Measurements from ENCODE around the gene DENND1B. TPM values are rescaled to one million over a fixed set of nuclear protein-coding genes. Genes with fewer than 3 reads are reported as not detected.

The DENND1B gene
- total RNA-seq, 5 donors from 2014 or later (not counting 1 experiment from before 2014, with no cell fraction given), result 13.6 to 29.8 (median 15.8) TPM

GRCh38 chr1:197485790-197486189 is 289.5 kb downstream of the DENND1B start:
- Histone ChIP-seq H3K4me3 (ENCODE audit: control insufficient read depth in 1 of 2, extremely low read depth in 1 of 2, low read length in 1 of 2) (no peak overlapping the region), H3K36me3 (ENCODE audit: control insufficient read depth in 2 of 2, extremely low read depth in 1 of 2, insufficient read depth in 1 of 2, low read length in 1 of 2) (no peaks in the 10 kb centered on the region), H3K27ac (ENCODE audit: low read length) (no peak overlapping the region), H3K27me3 (replicated peaks in 1 of 2; ENCODE audit: control insufficient read depth in 2 of 2, extremely low read depth in 1 of 2, insufficient read depth in 2 of 2, low read length in 1 of 2) (peaks cover 0 to 3% of the 10 kb centered on the region in 2 experiments), H3K9me3 (no peaks in the 10 kb centered on the region), H3K4me1 (ENCODE audit: control insufficient read depth in 1 of 2, extremely low read depth in 1 of 2, insufficient read depth in 2 of 2, low read length in 2 of 2) (peaks cover 3 to 12% of the 10 kb centered on the region in 2 experiments)
- peaks cover 11 to 14% (median 12%) of the 10 kb centered on the region in 3 donors for H3K4me1 Mint-ChIP-seq
- WGBS (ENCODE audit: insufficient coverage), result no CpG with 5 or more reads among the region's 3 CpGs
- DNase-seq, result no peak
- H3K27me3 Mint-ChIP-seq, result peaks cover 5 to 10% of the 10 kb centered on the region in 2 donors
- no peak overlapping the region for H3K27ac Mint-ChIP-seq
- no peak overlapping the region for H3K4me3 Mint-ChIP-seq
- POLR2A ChIA-PET, result interaction anchor here in 1 of 2 donors (0.6 kb wide), 1 partner anchor 12 kb away, joined by 5 read pairs; no protein-coding TSS in a partner anchor
- H3K36me3 Mint-ChIP-seq, result no peaks in the 10 kb centered on the region
- H3K9me3 Mint-ChIP-seq, result no peaks in the 10 kb centered on the region
- CTCF ChIA-PET, result interaction anchor here in 1 of 2 donors (1.3 kb wide), 1 partner anchor 9 kb away, joined by 3 read pairs; no protein-coding TSS in a partner anchor
- no peak for ATAC-seq (replicated peaks in 1 of 4)

GRCh38 chr1:197481101-197481500 is 294.2 kb downstream of the DENND1B start:
- peak overlapping the region in 1 of 3 donors; percentile 26 for H3K4me3 Mint-ChIP-seq

GRCh38 chr1:197480446-197480845 is 294.8 kb downstream of the DENND1B start:
- Histone ChIP-seq H3K9me3 (no peaks in the 10 kb centered on the region), H3K27ac (ENCODE audit: low read length) (no peak overlapping the region), H3K4me3 (ENCODE audit: control insufficient read depth in 1 of 2, extremely low read depth in 1 of 2, low read length in 1 of 2) (no peak overlapping the region), H3K4me1 (ENCODE audit: control insufficient read depth in 1 of 2, extremely low read depth in 1 of 2, insufficient read depth in 2 of 2, low read length in 2 of 2) (peaks cover 3 to 16% of the 10 kb centered on the region in 2 experiments), H3K27me3 (replicated peaks in 1 of 2; ENCODE audit: control insufficient read depth in 2 of 2, extremely low read depth in 1 of 2, insufficient read depth in 2 of 2, low read length in 1 of 2) (peaks cover 0 to 2% of the 10 kb centered on the region in 2 experiments), H3K36me3 (ENCODE audit: control insufficient read depth in 2 of 2, extremely low read depth in 1 of 2, insufficient read depth in 1 of 2, low read length in 1 of 2) (no peaks in the 10 kb centered on the region)
- Mint-ChIP-seq H3K4me1 (peaks cover 15 to 19% (median 16%) of the 10 kb centered on the region in 3 donors), H3K27ac (no peak overlapping the region), H3K36me3 (no peaks in the 10 kb centered on the region), H3K27me3 (peaks cover 0 to 9% of the 10 kb centered on the region in 2 donors), H3K4me3 (no peak overlapping the region), H3K9me3 (no peaks in the 10 kb centered on the region)
- POLR2A ChIA-PET, result interaction anchor here in 1 of 2 donors (0.6 kb wide), 1 partner anchor 80 kb away, joined by 3 read pairs; no protein-coding TSS in a partner anchor
- no CpG with 5 or more reads among the region's 6 CpGs for WGBS (ENCODE audit: insufficient coverage)
- ATAC-seq (replicated peaks in 1 of 4), result no peak
- DNase-seq, result no peak
- CTCF ChIA-PET, result no interaction called here

More at GRCh38 chr1:197481101-197481500, 294.2 kb downstream of the DENND1B start:
- DNase-seq (peak in 10 of 35 experiments; percentile 0 to 32 (median 4)), ATAC-seq (replicated peaks in 1 of 4) (peak; percentile 63 to 94 (median 80))
- no peak overlapping the region for H3K4me3 ChIP-seq (ENCODE audit: control insufficient read depth in 1 of 2, extremely low read depth in 1 of 2, low read length in 1 of 2)
- Mint-ChIP-seq H3K27me3 (peaks cover 0 to 9% of the 10 kb centered on the region in 2 donors), H3K4me1 (peaks cover 15 to 19% (median 16%) of the 10 kb centered on the region in 3 donors), H3K9me3 (no peaks in the 10 kb centered on the region), H3K36me3 (no peaks in the 10 kb centered on the region), H3K27ac (peak overlapping the region; percentile 45 to 63)
- no peaks in the 10 kb centered on the region for H3K36me3 ChIP-seq (ENCODE audit: control insufficient read depth in 2 of 2, extremely low read depth in 1 of 2, insufficient read depth in 1 of 2, low read length in 1 of 2)
- peaks cover 0 to 3% of the 10 kb centered on the region in 2 experiments for H3K27me3 ChIP-seq (replicated peaks in 1 of 2; ENCODE audit: control insufficient read depth in 2 of 2, extremely low read depth in 1 of 2, insufficient read depth in 2 of 2, low read length in 1 of 2)
- CTCF ChIA-PET, result no interaction called here
- POLR2A ChIA-PET, result interaction anchor here in 1 of 2 donors (0.6 kb wide), 1 partner anchor 81 kb away, joined by 3 read pairs; no protein-coding TSS in a partner anchor
- 17% methylated on average over 3 of the region's 4 CpGs for WGBS (ENCODE audit: insufficient coverage)
- no peaks in the 10 kb centered on the region for H3K9me3 ChIP-seq
- peaks cover 3 to 16% of the 10 kb centered on the region in 2 experiments for H3K4me1 ChIP-seq (ENCODE audit: control insufficient read depth in 1 of 2, extremely low read depth in 1 of 2, insufficient read depth in 2 of 2, low read length in 2 of 2)
- no peak overlapping the region for H3K27ac ChIP-seq (ENCODE audit: low read length)

- no CpG with 5 or more reads among the region's 3 CpGs for WGBS (ENCODE audit: insufficient coverage)
- H3K36me3 ChIP-seq (ENCODE audit: control insufficient read depth in 2 of 2, extremely low read depth in 1 of 2, insufficient read depth in 1 of 2, low read length in 1 of 2), result no peaks in the 10 kb centered on the region
- H3K4me3 ChIP-seq (ENCODE audit: control insufficient read depth in 1 of 2, extremely low read depth in 1 of 2, low read length in 1 of 2), result no peak overlapping the region
- H3K4me1 ChIP-seq (ENCODE audit: control insufficient read depth in 1 of 2, extremely low read depth in 1 of 2, insufficient read depth in 2 of 2, low read length in 2 of 2), result no peaks in the 10 kb centered on the region
- no peaks in the 10 kb centered on the region for H3K9me3 ChIP-seq
- H3K27ac Mint-ChIP-seq, result no peak overlapping the region
- no peaks in the 10 kb centered on the region for H3K9me3 Mint-ChIP-seq
- no peak overlapping the region for H3K4me3 Mint-ChIP-seq
- H3K4me1 Mint-ChIP-seq, result peaks cover 4 to 6% (median 4%) of the 10 kb centered on the region in 3 donors
- H3K27ac ChIP-seq (ENCODE audit: low read length), result no peak overlapping the region
- no peaks in the 10 kb centered on the region for H3K27me3 ChIP-seq (replicated peaks in 1 of 2; ENCODE audit: control insufficient read depth in 2 of 2, extremely low read depth in 1 of 2, insufficient read depth in 2 of 2, low read length in 1 of 2)
- H3K27me3 Mint-ChIP-seq, result peaks cover 0 to 6% of the 10 kb centered on the region in 2 donors
- ATAC-seq (replicated peaks in 1 of 4) (no peak), DNase-seq (no peak)
- POLR2A ChIA-PET, result no interaction called here
- CTCF ChIA-PET, result no interaction called here
- H3K36me3 Mint-ChIP-seq, result no peaks in the 10 kb centered on the region
Observed at GRCh38 chr1:197472141-197472540, 303.1 kb downstream of the DENND1B start.

GRCh38 chr1:197471248-197471985 is 303.9 kb downstream of the DENND1B start:
- H3K27ac ChIP-seq (ENCODE audit: low read length), result no peak overlapping the region
- peaks cover 0 to 6% of the 10 kb centered on the region in 2 donors for H3K27me3 Mint-ChIP-seq
- DNase-seq (no peak), ATAC-seq (replicated peaks in 1 of 4) (no peak)
- H3K4me3 Mint-ChIP-seq, result no peak overlapping the region
- H3K4me1 ChIP-seq (ENCODE audit: control insufficient read depth in 1 of 2, extremely low read depth in 1 of 2, insufficient read depth in 2 of 2, low read length in 2 of 2), result no peaks in the 10 kb centered on the region
- no peaks in the 10 kb centered on the region for H3K36me3 ChIP-seq (ENCODE audit: control insufficient read depth in 2 of 2, extremely low read depth in 1 of 2, insufficient read depth in 1 of 2, low read length in 1 of 2)
- peaks cover 4 to 6% (median 4%) of the 10 kb centered on the region in 3 donors for H3K4me1 Mint-ChIP-seq
- no peaks in the 10 kb centered on the region for H3K36me3 Mint-ChIP-seq
- ChIA-PET POLR2A (no interaction called here), CTCF (no interaction called here)
- H3K9me3 Mint-ChIP-seq, result no peaks in the 10 kb centered on the region
- no peaks in the 10 kb centered on the region for H3K9me3 ChIP-seq
- 80% methylated on average over 2 of the region's 9 CpGs for WGBS (ENCODE audit: insufficient coverage)
- H3K4me3 ChIP-seq (ENCODE audit: control insufficient read depth in 1 of 2, extremely low read depth in 1 of 2, low read length in 1 of 2), result no peak overlapping the region
- no peak overlapping the region for H3K27ac Mint-ChIP-seq
- no peaks in the 10 kb centered on the region for H3K27me3 ChIP-seq (replicated peaks in 1 of 2; ENCODE audit: control insufficient read depth in 2 of 2, extremely low read depth in 1 of 2, insufficient read depth in 2 of 2, low read length in 1 of 2)

GRCh38 chr1:197470330-197470729 is 304.9 kb downstream of the DENND1B start:
- DNase-seq, result no peak
- no peaks in the 10 kb centered on the region for H3K36me3 ChIP-seq (ENCODE audit: control insufficient read depth in 2 of 2, extremely low read depth in 1 of 2, insufficient read depth in 1 of 2, low read length in 1 of 2)
- no peak overlapping the region for H3K27ac Mint-ChIP-seq
- H3K9me3 Mint-ChIP-seq, result no peaks in the 10 kb centered on the region
- H3K9me3 ChIP-seq, result no peaks in the 10 kb centered on the region
- POLR2A ChIA-PET, result no interaction called here
- H3K36me3 Mint-ChIP-seq, result no peaks in the 10 kb centered on the region
- CTCF ChIA-PET, result interaction anchor here (0.6 to 1.0 kb wide), 2 partner anchors 51 to 178 kb away, joined by 3 read pairs; no protein-coding TSS in a partner anchor
- H3K27me3 ChIP-seq (replicated peaks in 1 of 2; ENCODE audit: control insufficient read depth in 2 of 2, extremely low read depth in 1 of 2, insufficient read depth in 2 of 2, low read length in 1 of 2), result no peaks in the 10 kb centered on the region
- WGBS (ENCODE audit: insufficient coverage), result no CpG with 5 or more reads among the region's 1 CpG
- H3K4me1 Mint-ChIP-seq, result peaks cover 4 to 6% (median 4%) of the 10 kb centered on the region in 3 donors
- no peaks in the 10 kb centered on the region for H3K4me1 ChIP-seq (ENCODE audit: control insufficient read depth in 1 of 2, extremely low read depth in 1 of 2, insufficient read depth in 2 of 2, low read length in 2 of 2)
- no peak overlapping the region for H3K4me3 Mint-ChIP-seq
- H3K4me3 ChIP-seq (ENCODE audit: control insufficient read depth in 1 of 2, extremely low read depth in 1 of 2, low read length in 1 of 2), result no peak overlapping the region
- H3K27ac ChIP-seq (ENCODE audit: low read length), result no peak overlapping the region
- no peak for ATAC-seq (replicated peaks in 1 of 4)
- H3K27me3 Mint-ChIP-seq, result peaks cover 0 to 6% of the 10 kb centered on the region in 2 donors

Data from T-cell (primary cell).